GM19193 (cell line): Measurements from ENCODE around the gene PRUNE2.

ENCODE experiments used
- POLR2A ChIP-seq: IDR thresholded peaks from 4 replicates; pipeline ENCODE4 v1.6.1; 2011; ENCODE audit not compliant: insufficient read depth, insufficient read length; ENCODE audit errors: extremely low read depth

PRUNE2 gene

DNA sequence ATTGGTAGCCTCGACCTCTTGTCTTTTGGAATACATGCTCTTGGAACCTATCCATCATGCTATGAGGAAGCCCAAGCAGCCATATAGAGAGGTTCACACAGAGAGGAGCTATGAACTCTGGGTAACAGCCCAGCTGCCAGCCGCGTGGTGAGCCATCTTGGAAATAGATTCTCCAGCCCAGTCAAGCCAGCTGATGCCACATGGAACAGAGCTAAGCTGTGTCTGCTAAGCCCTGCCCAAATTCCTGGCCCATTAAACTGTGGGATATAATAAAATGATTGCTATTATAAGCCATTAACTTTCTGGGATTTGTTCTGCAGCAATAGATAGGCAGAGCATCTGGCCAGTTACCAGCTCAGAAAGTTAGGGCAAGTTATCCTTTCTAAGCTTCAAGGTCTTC lies 4.9 kb upstream of the PRUNE2 start:
- no peak for TF ChIP-seq POLR2A

DNA sequence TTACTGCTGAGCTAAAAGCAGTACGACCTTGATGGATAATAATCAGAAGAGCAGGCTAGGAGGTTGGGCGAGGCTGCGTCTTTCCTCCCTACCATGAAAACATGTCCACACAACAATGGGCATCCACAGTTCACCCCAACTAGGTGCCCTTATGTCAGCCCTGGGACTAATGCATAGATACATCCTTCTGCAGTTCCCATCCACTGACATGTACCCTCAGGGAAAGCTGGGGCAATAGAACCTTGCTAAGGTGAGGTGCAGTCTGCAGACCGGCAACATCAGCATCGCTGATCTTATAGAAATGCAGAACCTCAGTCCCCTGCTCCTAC lies 697 bp upstream of the PRUNE2 start:
- TF ChIP-seq POLR2A = no peak

DNA sequence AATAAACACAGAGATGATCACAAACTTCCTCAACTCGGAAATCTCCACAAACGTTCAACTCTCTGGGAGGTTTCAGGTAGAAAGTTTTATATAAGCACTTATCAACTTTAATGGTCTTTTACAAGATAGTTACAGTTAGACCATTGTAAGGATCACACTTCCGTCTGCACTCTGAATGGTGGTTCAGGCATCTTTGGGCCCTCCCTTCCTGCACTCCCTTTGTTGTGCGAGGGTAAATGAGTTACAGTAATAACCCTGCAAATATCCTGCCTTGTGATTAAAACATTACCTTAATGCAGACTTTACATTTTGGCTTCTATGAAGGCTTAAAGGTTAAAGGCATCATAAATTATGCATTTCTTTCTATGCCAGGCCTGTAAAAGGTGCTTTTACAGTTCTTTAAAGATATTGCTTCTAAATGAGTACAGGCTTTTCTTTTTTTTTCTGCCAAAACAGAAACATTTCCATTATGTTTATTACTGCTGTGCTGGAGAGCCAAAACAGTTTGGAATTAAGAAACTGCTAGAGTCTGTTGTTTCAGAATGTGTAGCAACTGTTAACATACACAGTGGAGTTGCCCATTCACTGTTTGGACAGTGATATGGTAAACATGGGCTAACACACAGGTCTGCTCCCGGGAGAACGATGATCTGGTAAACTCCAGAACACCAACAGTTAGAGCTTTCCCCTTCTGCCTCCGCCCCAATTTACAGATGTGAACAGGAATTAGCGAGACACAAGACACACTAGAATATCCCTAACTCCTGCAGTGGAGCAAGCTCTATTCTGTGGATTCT lies 1.1 kb downstream of the PRUNE2 start:
- no peak for TF ChIP-seq POLR2A

DNA sequence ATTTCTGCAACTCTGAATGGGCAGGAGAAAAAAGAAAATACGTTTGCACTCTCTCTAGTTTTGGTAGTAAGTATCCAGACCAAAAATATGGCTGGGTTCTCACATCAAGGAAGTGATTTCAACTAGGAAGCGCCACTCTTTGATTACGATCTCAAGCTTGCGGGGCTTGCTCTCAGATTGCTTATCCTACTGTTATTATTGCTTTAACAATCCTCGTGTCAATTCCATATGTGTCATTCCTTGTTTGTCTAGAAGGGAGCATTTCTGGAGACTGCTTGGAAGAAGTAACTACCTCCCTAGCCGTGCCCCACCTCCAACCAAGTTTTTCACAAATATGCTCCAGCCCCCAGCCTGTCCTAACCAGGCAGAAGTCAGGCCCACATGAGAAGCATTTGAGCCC lies 3.5 kb downstream of the PRUNE2 start:
- TF ChIP-seq POLR2A = no peak

DNA sequence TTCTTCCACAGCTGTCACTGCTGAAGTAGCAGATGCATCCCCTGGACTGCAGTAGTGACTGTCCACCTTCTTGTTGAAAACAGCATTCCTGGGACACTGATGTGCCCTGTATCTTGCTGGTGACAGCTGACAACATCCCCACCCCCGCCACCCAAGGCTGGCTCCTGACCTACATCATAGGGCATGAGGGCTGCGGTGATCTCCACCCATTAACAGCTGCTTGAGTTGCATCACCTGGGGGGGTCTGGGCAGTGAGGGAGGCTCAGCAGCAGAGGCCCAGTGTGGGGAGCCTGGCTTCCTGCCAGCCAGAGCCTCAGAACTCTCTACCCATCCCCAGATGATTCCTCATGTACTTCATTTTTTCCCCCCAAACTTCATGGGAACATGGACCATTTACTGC lies 4.1 kb downstream of the PRUNE2 start:
- no peak for TF ChIP-seq POLR2A

DNA sequence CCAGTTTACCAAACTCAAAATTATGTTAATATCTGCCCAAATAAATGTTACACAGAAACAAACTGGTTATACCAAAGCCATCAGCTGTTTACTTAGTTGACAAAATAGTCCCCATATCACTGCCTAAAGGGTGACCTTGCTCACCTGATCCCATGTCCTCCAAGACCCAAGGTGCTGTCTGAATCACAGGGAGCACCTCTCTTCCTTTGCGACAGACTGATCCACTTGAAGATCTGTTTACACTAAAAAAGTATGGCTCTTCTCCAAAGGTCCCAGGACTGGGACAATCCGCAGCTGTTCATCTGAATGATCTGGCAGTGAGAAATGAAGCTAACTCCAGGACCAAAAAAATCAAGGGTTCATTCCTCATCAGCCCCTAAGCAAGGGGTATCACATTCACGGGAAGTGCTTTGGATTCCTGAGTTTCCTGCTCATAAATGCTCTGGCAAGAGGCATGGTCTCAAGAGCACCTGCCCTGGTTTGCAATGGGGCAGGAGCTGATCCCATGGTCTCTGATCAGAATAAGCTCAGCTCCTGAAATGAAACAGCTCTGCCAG lies 5.0 kb downstream of the PRUNE2 start:
- TF ChIP-seq POLR2A = no peak

DNA sequence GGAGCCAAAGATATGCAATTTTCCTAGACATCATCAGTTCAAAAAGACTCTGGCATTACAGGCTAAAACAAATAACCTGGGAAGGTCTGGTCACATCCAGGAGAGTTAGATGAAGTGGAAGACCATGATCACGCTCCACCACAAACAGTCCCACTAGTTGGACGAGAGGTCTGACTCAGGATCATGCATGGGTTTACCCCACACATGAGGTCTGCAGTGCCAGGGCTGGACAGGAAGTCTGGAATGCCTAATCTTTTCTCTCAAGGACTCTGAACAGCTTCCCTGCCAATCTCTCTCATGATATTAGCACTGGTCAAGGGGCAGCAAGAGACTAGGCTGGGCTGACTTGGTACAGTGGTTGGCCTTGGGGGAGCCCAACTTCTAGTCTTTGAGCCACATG lies 7.1 kb downstream of the PRUNE2 start:
- TF ChIP-seq POLR2A = no peak

DNA sequence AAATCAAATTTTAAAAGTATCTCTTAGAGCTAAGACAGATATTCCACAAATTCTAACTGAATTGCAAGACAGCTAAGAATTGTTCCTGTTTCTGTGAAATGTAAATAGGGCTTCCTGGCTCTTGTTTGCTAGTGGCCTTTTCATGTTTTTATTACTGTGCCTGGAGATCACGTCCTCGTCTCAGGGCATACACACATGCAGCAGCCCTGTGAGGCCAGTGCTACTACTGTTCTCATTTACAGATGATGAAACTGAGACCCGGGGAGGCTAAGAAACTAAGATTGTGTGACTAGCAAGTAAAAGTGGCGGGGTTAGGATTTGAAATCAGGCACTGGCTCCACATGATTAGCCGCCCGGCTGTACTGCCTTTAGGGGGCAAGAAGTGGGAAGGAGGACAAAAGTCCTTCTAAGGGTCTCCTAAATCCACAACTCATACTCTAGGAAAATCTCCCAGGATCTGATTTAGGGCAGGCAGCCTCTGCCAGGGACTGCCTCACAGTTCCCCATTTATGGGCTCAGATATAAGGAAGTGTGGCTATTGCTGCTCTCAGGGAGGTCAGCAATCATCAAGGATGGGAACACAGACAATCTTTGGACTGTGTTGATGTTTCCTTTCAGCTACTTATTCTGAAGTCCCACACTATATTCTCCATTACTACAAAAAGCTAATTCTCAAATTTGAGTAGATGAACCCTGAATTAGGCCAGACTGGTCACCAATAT lies 7.9 kb downstream of the PRUNE2 start:
- no peak for TF ChIP-seq POLR2A

DNA sequence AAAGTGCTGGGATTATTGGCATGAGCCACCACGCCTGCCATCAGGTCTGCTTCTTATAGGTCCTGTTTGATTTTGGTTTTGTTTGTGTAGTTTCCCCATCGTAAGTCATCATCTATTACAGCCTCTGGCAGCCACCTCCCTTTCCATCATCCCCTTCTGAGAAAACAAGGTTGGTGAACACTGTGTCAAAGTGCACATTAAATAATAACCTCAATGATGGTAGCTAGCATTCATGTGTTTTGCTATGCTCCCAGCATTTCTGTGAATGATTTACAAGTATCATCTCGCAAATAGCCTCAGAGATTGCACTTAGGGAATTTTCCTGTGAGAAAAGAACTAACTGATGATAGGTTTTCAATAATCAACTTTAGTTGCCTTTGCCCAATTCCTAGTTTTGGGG lies 9.9 kb downstream of the PRUNE2 start:
- no peak for TF ChIP-seq POLR2A

DNA sequence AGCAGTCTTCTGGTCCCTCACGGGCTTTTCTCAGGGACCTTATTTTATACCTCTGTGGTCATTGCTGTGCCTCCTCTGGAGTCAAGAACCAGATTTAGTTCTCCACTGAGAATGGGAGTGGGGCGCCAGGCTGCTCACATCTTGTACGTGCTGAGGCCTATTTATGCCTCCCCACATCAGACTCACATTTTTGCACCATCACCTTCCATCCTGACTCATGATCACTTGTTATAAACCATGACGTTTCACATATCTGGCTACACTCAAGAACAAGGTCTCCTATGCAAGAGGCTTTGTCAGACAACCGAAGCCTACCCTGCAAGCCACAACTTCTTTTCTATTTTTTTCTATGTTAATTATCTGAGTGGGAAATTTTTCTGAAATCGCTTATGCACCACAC lies 10.7 kb downstream of the PRUNE2 start:
- TF ChIP-seq POLR2A = no peak

DNA sequence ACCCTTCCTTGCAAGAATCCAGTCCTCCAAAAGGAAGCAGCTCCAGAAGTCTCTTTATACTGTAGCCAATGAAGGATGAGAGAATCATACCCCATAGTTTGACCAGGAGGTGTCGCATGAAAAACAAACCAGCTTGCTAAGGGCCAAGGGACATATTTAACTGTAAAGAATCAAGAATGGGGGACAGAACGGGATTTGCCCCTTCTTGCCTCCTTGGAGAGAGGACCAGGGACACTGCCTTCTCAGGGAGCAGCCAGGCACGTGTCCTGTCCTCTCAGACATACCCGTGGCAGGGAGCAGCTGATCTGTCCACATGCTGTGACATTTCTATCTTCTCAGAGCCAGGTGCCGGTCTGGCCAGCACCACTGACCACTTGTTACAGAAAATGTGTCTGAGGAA lies 11.7 kb downstream of the PRUNE2 start:
- no peak for TF ChIP-seq POLR2A

DNA sequence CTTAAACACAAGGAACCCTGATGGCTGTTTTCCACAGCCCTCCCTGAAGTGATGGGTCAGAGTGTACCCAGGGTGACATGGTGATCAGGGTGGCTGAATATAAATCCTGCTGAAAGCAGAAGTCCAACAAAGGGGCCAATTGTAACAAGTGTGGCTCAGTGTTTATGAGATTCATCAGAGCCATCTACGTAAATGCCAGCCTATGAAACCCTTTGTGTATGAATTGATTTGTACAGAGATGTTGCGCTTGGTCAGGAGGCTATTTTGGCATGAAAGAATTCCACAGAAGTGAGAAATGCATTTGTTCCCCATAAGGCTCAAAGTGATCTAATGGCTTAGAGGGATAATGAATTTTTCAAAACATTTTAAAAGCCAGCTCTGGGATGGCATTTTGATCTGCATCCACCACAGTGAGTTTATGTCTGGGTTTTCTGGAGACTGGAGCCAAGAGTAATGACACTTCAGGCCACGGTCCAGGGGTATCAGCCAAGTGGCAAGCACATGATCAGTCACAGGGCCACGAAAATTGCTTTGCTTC lies 12.4 kb downstream of the PRUNE2 start:
- TF ChIP-seq POLR2A = no peak

DNA sequence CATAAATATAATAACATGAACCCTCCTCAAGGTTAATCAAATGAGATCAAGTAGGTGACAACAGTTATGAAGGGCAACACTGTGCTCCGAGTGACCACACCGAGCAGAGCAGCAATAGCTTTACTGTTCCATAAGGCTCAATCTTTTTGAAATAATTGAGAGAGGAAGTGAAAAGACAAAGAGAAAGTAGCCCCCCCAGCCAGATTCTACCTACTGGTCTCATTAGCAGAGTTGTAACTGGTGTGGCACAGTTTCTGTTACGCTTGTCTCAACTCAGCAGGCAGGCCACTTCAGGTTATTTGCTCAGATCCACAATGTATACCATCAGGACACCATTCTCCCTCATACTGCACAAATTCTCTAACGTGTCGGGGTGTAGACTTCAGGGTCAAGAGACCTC lies 14.0 kb downstream of the PRUNE2 start:
- no peak for TF ChIP-seq POLR2A

DNA sequence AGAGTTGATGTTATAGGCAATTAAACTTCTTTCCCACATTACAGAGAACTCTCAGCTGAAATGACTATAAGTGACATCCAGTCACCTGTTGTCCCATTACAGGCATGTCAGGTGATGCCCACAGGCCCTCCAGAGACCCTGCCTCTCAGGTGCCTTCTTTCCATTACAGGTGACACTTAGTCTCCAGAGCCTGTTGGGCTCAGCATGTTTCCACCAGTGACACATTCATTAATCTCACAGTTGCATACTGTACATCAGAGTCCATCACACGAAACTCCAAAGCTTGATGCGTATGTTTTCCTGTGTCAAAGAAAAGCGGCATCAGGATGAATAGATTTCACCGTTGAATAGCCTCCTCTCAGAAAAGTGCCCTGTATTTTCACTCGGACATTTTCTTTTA lies 14.6 kb downstream of the PRUNE2 start:
- no peak for TF ChIP-seq POLR2A

DNA sequence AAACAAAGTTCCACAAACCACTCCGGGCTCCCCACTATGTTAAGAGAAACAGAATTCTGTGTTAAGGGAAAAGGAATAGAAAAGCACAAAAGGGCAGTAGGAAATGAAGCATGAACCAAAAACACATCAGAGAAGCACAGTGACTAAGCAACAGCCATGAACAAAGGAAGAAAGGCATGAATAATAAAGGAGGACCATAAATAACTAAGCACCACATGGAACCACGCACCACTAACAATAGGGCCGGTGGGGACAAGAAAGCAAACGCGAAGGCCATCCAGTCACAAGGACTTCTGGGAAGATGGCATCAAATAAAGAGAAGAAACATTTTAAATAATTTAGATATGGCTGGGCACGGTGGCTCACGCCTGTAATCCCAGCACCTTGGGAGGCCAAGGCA lies 18.0 kb downstream of the PRUNE2 start:
- no peak for TF ChIP-seq POLR2A

DNA sequence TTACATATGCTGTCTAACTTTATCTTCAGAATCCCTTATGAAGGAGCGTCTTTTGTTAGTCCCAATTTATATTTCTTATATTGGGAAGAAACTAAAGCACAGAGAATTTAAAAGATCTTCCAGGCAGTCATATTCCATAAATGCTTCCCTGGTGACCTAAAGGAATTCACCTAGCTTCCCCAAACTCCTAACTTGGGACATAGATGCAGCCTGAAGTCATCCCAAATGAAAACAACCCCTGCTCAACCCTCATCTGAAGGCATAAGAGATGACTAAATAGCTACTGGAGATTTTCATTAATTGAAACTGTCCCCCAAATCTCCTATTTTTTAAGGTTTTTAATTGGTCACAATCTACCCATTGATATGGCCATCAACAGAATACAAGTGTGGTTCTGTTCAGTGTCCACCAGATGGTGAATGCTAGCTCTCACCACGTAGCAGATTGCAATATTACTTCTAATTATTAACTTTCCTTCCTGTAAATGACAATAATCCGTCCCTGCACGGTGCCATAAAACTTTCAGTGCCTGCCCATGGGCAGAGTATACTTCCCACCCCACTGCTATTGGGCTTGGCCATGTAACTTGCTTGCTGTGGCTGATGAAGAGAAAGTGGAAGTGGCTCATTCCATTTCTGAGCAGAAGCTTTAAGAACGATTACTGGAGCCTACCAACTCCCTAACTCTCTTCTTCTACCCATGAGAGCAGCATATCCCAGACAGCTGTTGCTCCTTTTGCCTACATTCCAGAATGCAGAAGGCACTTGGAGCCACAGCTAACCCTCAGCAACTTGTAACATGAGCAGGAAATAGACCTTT lies 18.7 kb downstream of the PRUNE2 start:
- TF ChIP-seq POLR2A = no peak

DNA sequence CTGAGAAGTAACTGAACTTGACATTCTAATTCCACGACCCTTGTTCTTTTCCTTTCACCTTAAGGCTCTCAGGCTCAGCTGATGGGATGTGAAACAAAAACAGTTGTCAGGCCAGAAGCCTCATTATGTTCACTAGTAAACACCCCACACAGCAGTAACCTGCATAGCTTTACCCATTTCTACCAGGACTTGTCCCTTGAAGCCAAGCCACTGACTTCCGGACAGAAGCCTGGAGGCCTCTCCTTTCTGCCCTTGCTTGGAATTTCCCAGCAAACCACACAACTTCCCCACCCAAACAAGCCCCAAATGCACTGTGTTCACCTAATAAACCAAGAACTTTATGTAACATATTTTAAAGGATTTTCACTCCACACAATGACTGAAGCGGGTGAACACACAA lies 19.6 kb downstream of the PRUNE2 start:
- TF ChIP-seq POLR2A = no peak
